GM23338 (cell line): Measurements from ENCODE around the gene ZNF385B. TPM values are rescaled to one million over a fixed set of nuclear protein-coding genes. Genes with fewer than 3 reads are reported as not detected.

Source experiments
- ATAC-seq: fragments of 200-7000 bp; cut with Tn5 transposase; 3 replicates; pipeline ENCODE4 v1.9.1; 2020
- DNase-seq: peaks from one replicate; pipeline ENCODE4 v3.0.0-alpha.2; 2015; ENCODE audit warnings: low spot score
- H2AFZ ChIP-seq: fragments of 200-600 bp; sonication (generic); 2 replicates; pipeline ENCODE4 v1.8.0; 2016; ENCODE audit warnings: antibody characterized with exemption, mild to moderate bottlenecking, moderate library complexity
- H3F3A ChIP-seq: fragments of 200-600 bp; sonication (generic); replicated peaks from 2 replicates; pipeline ENCODE4 v1.8.0; 2017; ENCODE audit warnings: antibody characterized with exemption, mixed run types, low read depth
- H3K27ac ChIP-seq: fragments of 200-600 bp; sonication (generic); 2 replicates; pipeline ENCODE4 v1.6.1; 2016; ENCODE audit warnings: low read depth
- H3K27me3 ChIP-seq: fragments of 200-600 bp; sonication (generic); 2 replicates; pipeline ENCODE4 v1.8.0; 2016; ENCODE audit warnings: mild to moderate bottlenecking, mixed run types, moderate library complexity; ENCODE audit not compliant: insufficient read depth
- H3K36me3 ChIP-seq: fragments of 200-600 bp; sonication (generic); 2 replicates; pipeline ENCODE4 v1.8.0; 2016; ENCODE audit warnings: mild to moderate bottlenecking; ENCODE audit not compliant: insufficient read depth
- H3K4me1 ChIP-seq: fragments of 200-600 bp; sonication (generic); 2 replicates; pipeline ENCODE4 v1.8.0; 2016; ENCODE audit warnings: mild to moderate bottlenecking, moderate library complexity; ENCODE audit not compliant: insufficient read depth
- H3K4me2 ChIP-seq: fragments of 200-600 bp; sonication (generic); 2 replicates; pipeline ENCODE4 v1.7.1; 2017; ENCODE audit warnings: mixed run types
- H3K4me3 ChIP-seq: fragments of 200-600 bp; sonication (generic); 2 replicates; pipeline ENCODE4 v1.6.1; 2016; ENCODE audit warnings: mixed run types
- H3K79me2 ChIP-seq: fragments of 200-600 bp; sonication (generic); replicated peaks from 2 replicates; pipeline ENCODE4 v1.8.0; 2017; ENCODE audit warnings: mild to moderate bottlenecking; ENCODE audit not compliant: insufficient read depth
- H3K9me2 ChIP-seq: fragments of 200-600 bp; sonication (generic); 2 replicates; pipeline ENCODE4 v1.8.0; 2017; ENCODE audit not compliant: insufficient read depth
- H4K20me1 ChIP-seq: fragments of 200-600 bp; sonication (generic); replicated peaks from 2 replicates; pipeline ENCODE4 v1.8.0; 2017; ENCODE audit warnings: mild to moderate bottlenecking; ENCODE audit not compliant: insufficient read depth
- H3K27ac Mint-ChIP-seq: 2 replicates; pipeline ENCODE4 v1.8.0; 2020; ENCODE audit warnings: inconsistent platforms, mild to moderate bottlenecking, moderate library complexity, mixed read lengths
- H3K27me3 Mint-ChIP-seq: 3 replicates; pipeline ENCODE4 v1.8.0; 2022; ENCODE audit warnings: low read depth, mild to moderate bottlenecking, moderate library complexity, mixed read lengths, inconsistent platforms; ENCODE audit not compliant: insufficient read depth, poor library complexity
- H3K36me3 Mint-ChIP-seq: 3 replicates; pipeline ENCODE4 v1.8.0; 2021; ENCODE audit warnings: low read depth, mild to moderate bottlenecking, inconsistent platforms, moderate library complexity, mixed read lengths
- H3K4me1 Mint-ChIP-seq: 3 replicates; pipeline ENCODE4 v1.8.0; 2020; ENCODE audit warnings: mild to moderate bottlenecking, inconsistent platforms, mixed read lengths
- H3K4me3 Mint-ChIP-seq: 3 replicates; pipeline ENCODE4 v1.8.0; 2021; ENCODE audit warnings: moderate library complexity, mild to moderate bottlenecking, inconsistent platforms, mixed read lengths
- H3K9me3 Mint-ChIP-seq: 3 replicates; pipeline ENCODE4 v1.8.0; 2020; ENCODE audit warnings: moderate library complexity, mild to moderate bottlenecking, inconsistent platforms, mixed read lengths
- CREB1 ChIP-seq: fragments of 250-450 bp; sonication (Bioruptor Pico); IDR thresholded peaks from 2 replicates; pipeline ENCODE4 v1.5.0; 2020; ENCODE audit warnings: low read depth, mild to moderate bottlenecking, moderate library complexity
- CTCF ChIP-seq, 2 experiments: fragments of 200-600 bp in 1 of 2; sonication (generic) in 1 of 2; conservative IDR thresholded peaks; 2 replicates each; pipeline versions ENCODE4 v1.5.1 to v1.6.1; 2016 to 2017; ENCODE audit warnings: antibody characterized with exemption in 2 of 2, low read depth in 2 of 2, mild to moderate bottlenecking in 2 of 2, moderate library complexity in 1 of 2
- EZH2phosphoT487 ChIP-seq: fragments of 200-600 bp; sonication (generic); IDR thresholded peaks from one replicate; pipeline ENCODE4 v1.8.1; 2018; ENCODE audit warnings: antibody characterized with exemption; ENCODE audit not compliant: unreplicated experiment
- JUNB ChIP-seq: IDR thresholded peaks from one replicate; pipeline ENCODE4 v1.6.1; 2016; ENCODE audit warnings: antibody characterized with exemption; ENCODE audit not compliant: unreplicated experiment
- NANOG ChIP-seq: IDR thresholded peaks from 2 replicates; pipeline ENCODE4 v1.6.1; 2016; ENCODE audit warnings: antibody characterized with exemption, borderline replicate concordance
- REST ChIP-seq: IDR thresholded peaks from one replicate; pipeline ENCODE4 v1.6.1; 2018; ENCODE audit warnings: antibody characterized with exemption; ENCODE audit not compliant: unreplicated experiment
- ZNF114 ChIP-seq: fragments of 250-450 bp; sonication (Bioruptor Pico); IDR thresholded peaks from 2 replicates; pipeline ENCODE4 v1.5.0; 2020; ENCODE audit warnings: mild to moderate bottlenecking, moderate library complexity
- ZNF462 ChIP-seq: fragments of 250-450 bp; sonication (Bioruptor Pico); IDR thresholded peaks from 2 replicates; pipeline ENCODE4 v1.5.0; 2020; ENCODE audit warnings: mild to moderate bottlenecking, moderate library complexity
- polyA plus RNA-seq: library from polyadenylated mRNA; unstranded; fragments of >200 nt; fragmentation: Nextera tagmentation; extraction: Ambion mirVana; gene quantifications from 2 replicates; pipeline ENCODE4 v1.2.1, GENCODE V29; 2016
- total RNA-seq: library from RNA; depleted of rRNA; stranded (reverse); fragments of >200 nt; shearing (Covaris generic); gene quantifications from 2 replicates; pipeline ENCODE4 v1.2.3, GENCODE V29; 2014

ZNF385B gene
- total and polyA plus RNA-seq, 2 experiments from 2014 or later: 1.5 to 4.6 TPM

- Histone ChIP-seq H2AFZ (no peak overlapping the region), H3K27me3 (no peaks in the 10 kb centered on the region), H3F3A (no peaks in the 10 kb centered on the region), H3K27ac (no peak overlapping the region), H3K79me2 (no peaks in the 10 kb centered on the region), H3K9me2 (no peaks in the 10 kb centered on the region), H3K36me3 (no peaks in the 10 kb centered on the region), H3K4me3 (no peak overlapping the region), H3K4me1 (no peaks in the 10 kb centered on the region), H3K4me2 (no peak overlapping the region), H4K20me1 (no peaks in the 10 kb centered on the region)
- H3K4me1 Mint-ChIP-seq: no peaks in the 10 kb centered on the region
- H3K27me3 Mint-ChIP-seq: no peaks in the 10 kb centered on the region
- DNase-seq: no peak
- no peaks in the 10 kb centered on the region for H3K9me3 Mint-ChIP-seq
- H3K27ac Mint-ChIP-seq: no peak overlapping the region
- H3K36me3 Mint-ChIP-seq: no peaks in the 10 kb centered on the region
- no peak for ATAC-seq
- TF ChIP-seq ZNF114 (CRISPR knock-in tag) (no peak), EZH2phosphoT487 (no peak), JUNB (no peak), CTCF (conservative IDR thresholded peaks at IDR 0.05; ENCODE audit: low read depth in 2 of 2) (no peak), CREB1 (CRISPR knock-in tag) (no peak), REST (no peak), NANOG (no peak), ZNF462 (CRISPR knock-in tag) (no peak)
- H3K4me3 Mint-ChIP-seq: no peak overlapping the region
Measured at GRCh38 chr2:179726461-179727180, 134.8 kb downstream of the ZNF385B start.
